ENCODE data around the gene GPS2.

The GPS2 gene

DNA sequence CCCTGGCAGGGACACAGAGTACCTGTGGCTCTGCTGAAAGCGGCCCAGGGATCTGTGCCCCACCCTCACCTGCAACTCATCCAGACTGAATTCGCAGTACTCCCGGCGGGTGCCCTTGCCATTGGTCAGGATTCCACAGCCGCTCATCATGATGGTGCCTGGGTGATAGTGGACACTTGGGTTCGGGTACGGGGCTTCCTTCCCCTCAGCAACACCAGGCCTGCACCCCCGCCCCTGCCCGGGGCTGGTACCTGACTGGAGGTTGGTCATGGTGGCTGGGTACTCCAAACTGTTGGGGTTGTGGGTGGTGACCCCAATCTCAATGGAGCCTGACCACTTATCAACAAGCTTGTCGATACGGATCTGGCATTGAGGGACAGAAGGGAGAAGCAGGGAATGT is 11.0 kb upstream of the GPS2 start:
- TF ChIP-seq, protein P1, sequence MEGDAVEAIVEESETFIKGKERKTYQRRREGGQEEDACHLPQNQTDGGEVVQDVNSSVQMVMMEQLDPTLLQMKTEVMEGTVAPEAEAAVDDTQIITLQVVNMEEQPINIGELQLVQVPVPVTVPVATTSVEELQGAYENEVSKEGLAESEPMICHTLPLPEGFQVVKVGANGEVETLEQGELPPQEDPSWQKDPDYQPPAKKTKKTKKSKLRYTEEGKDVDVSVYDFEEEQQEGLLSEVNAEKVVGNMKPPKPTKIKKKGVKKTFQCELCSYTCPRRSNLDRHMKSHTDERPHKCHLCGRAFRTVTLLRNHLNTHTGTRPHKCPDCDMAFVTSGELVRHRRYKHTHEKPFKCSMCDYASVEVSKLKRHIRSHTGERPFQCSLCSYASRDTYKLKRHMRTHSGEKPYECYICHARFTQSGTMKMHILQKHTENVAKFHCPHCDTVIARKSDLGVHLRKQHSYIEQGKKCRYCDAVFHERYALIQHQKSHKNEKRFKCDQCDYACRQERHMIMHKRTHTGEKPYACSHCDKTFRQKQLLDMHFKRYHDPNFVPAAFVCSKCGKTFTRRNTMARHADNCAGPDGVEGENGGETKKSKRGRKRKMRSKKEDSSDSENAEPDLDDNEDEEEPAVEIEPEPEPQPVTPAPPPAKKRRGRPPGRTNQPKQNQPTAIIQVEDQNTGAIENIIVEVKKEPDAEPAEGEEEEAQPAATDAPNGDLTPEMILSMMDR (IDR thresholded peaks at IDR 0.05; ENCODE audit: borderline replicate concordance, control extremely low read depth, extremely low read depth, insufficient read depth, missing control alignments) = no peak
- in situ Hi-C loops (cut with MboI; ENCODE audit: low sequenced_read_pairs, unreplicated experiment) = no loop called here
- DNase-seq (ENCODE audit: low spot score) = no peak

DNA sequence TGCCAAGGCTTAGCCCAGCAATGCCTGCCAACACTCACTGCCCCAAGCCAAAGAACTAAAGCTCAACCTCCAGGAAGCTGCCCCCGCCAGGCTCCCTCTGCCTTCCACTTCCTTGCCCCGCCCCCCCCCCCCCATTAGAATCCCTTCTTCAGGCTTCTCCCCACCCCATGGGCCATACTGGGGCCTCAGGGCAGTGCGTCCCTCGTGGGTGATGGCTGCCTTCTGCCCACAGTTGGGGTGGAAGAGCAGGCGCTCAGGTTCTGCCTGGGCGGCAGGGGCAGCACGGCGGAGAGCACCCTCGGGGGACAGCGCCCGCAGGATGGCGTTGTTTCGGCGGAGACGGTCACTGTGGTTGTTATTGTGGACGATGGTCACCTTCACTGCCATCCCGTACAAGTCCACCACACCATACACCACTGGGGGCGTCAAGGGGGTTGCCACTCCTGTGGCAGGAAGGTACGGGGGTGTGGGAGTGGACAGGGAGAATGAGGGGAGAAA is 9.9 kb upstream of the GPS2 start:
- TF ChIP-seq, protein P1 (IDR thresholded peaks at IDR 0.05; ENCODE audit: borderline replicate concordance, control extremely low read depth, extremely low read depth, insufficient read depth, missing control alignments) = no peak
- in situ Hi-C loops (cut with MboI; ENCODE audit: low sequenced_read_pairs, unreplicated experiment) = no loop called here
- no peak for DNase-seq (ENCODE audit: low spot score)

DNA sequence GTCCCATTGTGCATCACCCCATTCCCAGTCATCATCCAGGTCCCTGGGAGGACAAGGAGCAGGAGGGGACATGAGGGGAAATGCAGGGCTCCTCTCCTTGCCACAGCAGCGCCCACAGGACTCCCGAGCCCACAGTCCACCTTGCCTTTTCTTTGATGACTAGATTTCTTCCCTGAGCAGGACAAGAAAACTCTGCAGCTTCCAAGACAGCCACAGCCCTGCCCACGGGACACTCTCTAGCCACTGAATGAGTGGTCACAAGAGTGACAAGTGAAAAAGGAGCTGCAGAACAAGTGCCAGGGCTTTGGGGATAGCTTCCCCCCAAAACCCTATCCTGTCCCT is 9.2 kb upstream of the GPS2 start:
- TF ChIP-seq, protein P1 (IDR thresholded peaks at IDR 0.05; ENCODE audit: borderline replicate concordance, control extremely low read depth, extremely low read depth, insufficient read depth, missing control alignments) = no peak
- no peak for DNase-seq (ENCODE audit: low spot score)

DNA sequence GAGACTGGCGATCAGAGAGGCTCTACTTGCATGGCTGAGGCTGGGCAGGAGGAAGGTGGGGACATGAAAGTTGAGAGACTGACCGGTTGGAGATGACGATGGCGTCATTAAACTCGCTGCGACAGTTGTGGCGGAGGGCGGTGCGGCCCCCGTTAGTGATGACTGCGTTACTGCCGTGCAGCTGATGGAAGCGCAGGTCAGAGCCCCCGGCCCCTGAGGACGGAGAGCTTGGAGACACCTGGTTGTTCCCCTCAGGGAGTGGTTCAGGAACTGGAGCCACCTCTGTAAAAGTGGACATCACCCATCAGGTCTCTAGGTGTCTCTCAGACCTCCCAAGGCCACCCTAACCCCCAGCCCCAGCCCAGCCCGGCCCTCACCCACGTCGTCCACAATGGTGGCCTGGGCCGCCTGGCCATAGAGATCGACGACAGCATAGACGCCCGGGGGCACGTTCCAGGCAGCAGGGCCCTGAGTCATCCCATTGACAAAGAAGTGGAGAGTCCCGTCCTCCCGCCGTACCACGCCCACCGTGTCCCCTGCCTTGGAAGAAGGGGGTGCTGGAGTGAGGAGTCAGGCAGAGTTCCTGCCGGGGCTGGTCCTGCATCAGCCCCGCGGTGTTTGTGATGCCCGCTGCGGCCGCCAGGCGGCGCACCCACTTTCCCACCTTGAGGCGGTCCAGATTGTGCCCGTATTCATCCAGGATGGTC is 8.7 kb upstream of the GPS2 start:
- TF ChIP-seq, protein P1 (IDR thresholded peaks at IDR 0.05; ENCODE audit: borderline replicate concordance, control extremely low read depth, extremely low read depth, insufficient read depth, missing control alignments) = peak; percentile 83
- peak; percentile 83 for DNase-seq (ENCODE audit: low spot score)
- in situ Hi-C loops (cut with MboI; ENCODE audit: low sequenced_read_pairs, unreplicated experiment) = no loop called here

More for the DNA sequence above, 9.2 kb upstream of the GPS2 start:
- in situ Hi-C loops (cut with MboI; ENCODE audit: low sequenced_read_pairs, unreplicated experiment) = no loop called here

DNA sequence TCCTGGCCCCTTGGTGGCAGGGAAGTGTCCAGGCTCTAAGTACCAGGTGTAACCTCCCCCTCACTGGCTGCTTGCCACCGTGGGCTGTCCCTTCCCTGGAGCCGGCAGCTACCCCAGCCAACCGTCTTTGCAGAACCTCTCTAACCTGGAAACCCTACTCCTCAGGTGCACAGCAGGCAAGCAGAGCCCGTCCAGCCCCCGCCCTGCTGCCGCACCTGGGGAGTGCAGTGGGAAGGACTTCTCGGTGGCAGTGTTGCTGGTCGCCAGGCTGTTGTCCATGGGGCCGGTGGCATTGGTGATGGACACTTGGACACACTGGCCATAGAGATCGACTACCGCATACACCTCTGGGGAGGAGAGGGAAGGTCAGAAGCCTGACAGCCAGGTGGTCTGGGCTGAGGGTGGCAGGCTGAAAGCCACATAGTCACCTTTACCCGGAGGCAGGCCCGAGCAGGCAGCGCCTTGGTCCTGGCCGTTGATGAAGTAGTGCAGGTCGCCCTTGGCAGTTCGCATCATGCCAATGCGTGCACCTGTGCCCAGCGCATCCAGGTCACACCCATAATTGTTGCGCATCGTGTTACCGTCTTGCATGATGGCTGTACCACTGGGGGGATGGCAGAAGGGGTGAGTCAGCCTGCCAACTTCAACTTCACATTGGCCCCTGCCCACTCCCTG is 7.5 kb upstream of the GPS2 start:
- no peak for DNase-seq (ENCODE audit: low spot score)
- in situ Hi-C loops (cut with MboI; ENCODE audit: low sequenced_read_pairs, unreplicated experiment) = no loop called here
- TF ChIP-seq, protein P1 (IDR thresholded peaks at IDR 0.05; ENCODE audit: borderline replicate concordance, control extremely low read depth, extremely low read depth, insufficient read depth, missing control alignments) = no peak

DNA sequence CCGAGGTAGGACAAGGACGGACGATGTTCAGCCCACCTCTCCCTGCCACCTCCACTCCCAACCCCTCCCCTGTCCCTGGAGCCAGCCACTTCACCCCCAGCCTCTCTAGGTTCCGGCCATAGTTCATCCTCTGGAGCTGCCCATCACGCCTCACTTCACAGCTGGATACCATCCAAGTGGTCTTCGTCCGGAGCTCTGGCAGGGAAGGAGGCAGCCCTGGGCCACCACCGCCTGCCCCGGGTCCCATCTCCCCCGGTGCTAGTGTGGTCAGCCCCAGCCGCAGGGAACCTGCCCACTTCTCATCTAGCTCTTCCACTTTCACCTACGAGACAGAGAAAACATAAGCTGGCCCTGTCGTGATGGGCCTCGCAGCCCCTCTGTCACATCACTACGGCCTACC is 6.3 kb upstream of the GPS2 start:
- DNase-seq (ENCODE audit: low spot score) = no peak
- TF ChIP-seq, protein P1 (IDR thresholded peaks at IDR 0.05; ENCODE audit: borderline replicate concordance, control extremely low read depth, extremely low read depth, insufficient read depth, missing control alignments) = no peak
- in situ Hi-C loops (cut with MboI; ENCODE audit: low sequenced_read_pairs, unreplicated experiment) = no loop called here
